Endodermal cell (in vitro differentiated cells): ENCODE data around the gene MEIS3. TPM values are rescaled to one million over a fixed set of nuclear protein-coding genes. Genes with fewer than 3 reads are reported as not detected.

ENCODE experiments used
- DNase-seq: peaks from one replicate; pipeline ENCODE4 v3.0.0-alpha.2; 2017
- H3K27ac ChIP-seq: 2 replicates; pipeline ENCODE4 v1.5.1; 2013; ENCODE audit warnings: mild to moderate bottlenecking, low read depth, low read length, moderate library complexity
- H3K27me3 ChIP-seq: 2 replicates; pipeline ENCODE4 v1.6.1; 2013; ENCODE audit warnings: mild to moderate bottlenecking, low read length, moderate library complexity; ENCODE audit not compliant: insufficient read depth, control insufficient read depth, poor library complexity, severe bottlenecking
- H3K36me3 ChIP-seq: 2 replicates; pipeline ENCODE4 v1.7.0; 2013; ENCODE audit warnings: mild to moderate bottlenecking, low read length, moderate library complexity; ENCODE audit not compliant: control insufficient read depth, insufficient read depth
- H3K4me1 ChIP-seq: one replicate; pipeline ENCODE4 v1.7.0; 2013; ENCODE audit warnings: low read length; ENCODE audit not compliant: control insufficient read depth, insufficient read depth
- H3K4me3 ChIP-seq: 2 replicates; pipeline ENCODE4 v1.5.1; 2013; ENCODE audit warnings: mild to moderate bottlenecking, low read length, moderate library complexity
- H3K9ac ChIP-seq: 2 replicates; pipeline ENCODE4 v1.6.1; 2013; ENCODE audit warnings: mild to moderate bottlenecking, low read length, moderate library complexity; ENCODE audit not compliant: poor library complexity, severe bottlenecking; ENCODE audit errors: extremely low read depth
- H3K9me3 ChIP-seq: 2 replicates; pipeline ENCODE4 v1.6.1; 2013; ENCODE audit warnings: mild to moderate bottlenecking, low read length, moderate library complexity; ENCODE audit not compliant: control insufficient read depth
- H3K27ac Mint-ChIP-seq: 2 replicates; pipeline ENCODE4 v1.8.0; 2020; ENCODE audit warnings: mixed read lengths
- H3K27me3 Mint-ChIP-seq: 2 replicates; pipeline ENCODE4 v1.8.0; 2021; ENCODE audit warnings: mild to moderate bottlenecking, mixed read lengths; ENCODE audit not compliant: insufficient read depth
- H3K36me3 Mint-ChIP-seq: 2 replicates; pipeline ENCODE4 v1.8.0; 2020; ENCODE audit warnings: low read depth, mixed read lengths
- H3K4me1 Mint-ChIP-seq: 2 replicates; pipeline ENCODE4 v1.8.0; 2020; ENCODE audit warnings: mixed read lengths
- H3K4me3 Mint-ChIP-seq: 2 replicates; pipeline ENCODE4 v1.8.0; 2020; ENCODE audit warnings: mild to moderate bottlenecking, moderate library complexity, mixed read lengths
- H3K9me3 Mint-ChIP-seq: 2 replicates; pipeline ENCODE4 v1.8.0; 2020; ENCODE audit warnings: mild to moderate bottlenecking, mixed read lengths
- WGBS, 2 experiments: methylation state at CpG; one replicate each; pipeline versions ENCODE4 v1.1.5 to v1.1.7; 2013; ENCODE audit warnings: missing lambda C conversion rate in 2 of 2, mixed read lengths in 1 of 2; ENCODE audit not compliant: insufficient coverage in 1 of 2, insufficient read length in 1 of 2; 5-methylcytosine and 5-hydroxymethylcytosine counted together
- total RNA-seq, 2 donors: library from RNA; stranded (reverse); fragmentation: NEBNext Ultra II Directional in 1 of 2; extraction: Animal tissue kit (Norgen Biotek cat#: 25700) in 1 of 2; gene quantifications; 2 replicates in 1 of 2; 3 replicates in 1 of 2; pipeline ENCODE4 v1.2.1, GENCODE V29; 2021
- TF ChIP-seq, protein P1 (sequence below): fragments of 200-600 bp; sonication (generic); conservative IDR thresholded peaks from 2 replicates; pipeline ENCODE4 v1.5.0; 2021; ENCODE audit warnings: antibody characterized with exemption, mild to moderate bottlenecking

MEIS3 gene
- total RNA-seq, 2 donors from 2014 or later, result 47.7 to 132 TPM

DNA sequence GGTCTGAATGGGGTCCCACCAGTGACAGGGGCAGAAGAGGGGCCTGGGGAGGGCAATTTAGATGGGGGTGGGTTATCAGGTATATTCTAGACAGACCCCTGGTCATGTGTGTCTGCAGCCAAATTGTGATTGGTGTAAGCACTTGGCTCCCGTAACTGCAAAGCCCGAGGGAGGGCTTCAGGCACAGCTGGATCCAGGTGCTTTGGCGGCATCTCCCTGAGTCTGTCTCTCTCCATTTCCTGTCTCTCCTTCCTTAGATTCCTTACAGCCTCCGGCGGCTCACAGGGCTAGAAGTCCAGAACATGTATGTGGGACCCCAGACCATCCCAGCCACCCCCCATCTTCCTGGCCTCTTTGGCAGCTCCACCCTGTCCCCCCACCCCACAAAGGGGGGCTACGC lies 38.8 kb downstream of the MEIS3 start:
- Histone ChIP-seq H3K4me3 (no peak overlapping the region), H3K9ac (no peak overlapping the region), H3K36me3 (peaks cover 56% of the 10 kb centered on the region), H3K27me3 (no peaks in the 10 kb centered on the region), H3K9me3 (no peaks in the 10 kb centered on the region), H3K27ac (no peak overlapping the region), H3K4me1 (no peaks in the 10 kb centered on the region)
- Mint-ChIP-seq H3K4me1 (no peaks in the 10 kb centered on the region), H3K9me3 (no peaks in the 10 kb centered on the region), H3K36me3 (peaks cover 43% of the 10 kb centered on the region), H3K4me3 (no peak overlapping the region), H3K27me3 (no peaks in the 10 kb centered on the region), H3K27ac (no peak overlapping the region)
- no peak for DNase-seq
- TF ChIP-seq, protein P1, sequence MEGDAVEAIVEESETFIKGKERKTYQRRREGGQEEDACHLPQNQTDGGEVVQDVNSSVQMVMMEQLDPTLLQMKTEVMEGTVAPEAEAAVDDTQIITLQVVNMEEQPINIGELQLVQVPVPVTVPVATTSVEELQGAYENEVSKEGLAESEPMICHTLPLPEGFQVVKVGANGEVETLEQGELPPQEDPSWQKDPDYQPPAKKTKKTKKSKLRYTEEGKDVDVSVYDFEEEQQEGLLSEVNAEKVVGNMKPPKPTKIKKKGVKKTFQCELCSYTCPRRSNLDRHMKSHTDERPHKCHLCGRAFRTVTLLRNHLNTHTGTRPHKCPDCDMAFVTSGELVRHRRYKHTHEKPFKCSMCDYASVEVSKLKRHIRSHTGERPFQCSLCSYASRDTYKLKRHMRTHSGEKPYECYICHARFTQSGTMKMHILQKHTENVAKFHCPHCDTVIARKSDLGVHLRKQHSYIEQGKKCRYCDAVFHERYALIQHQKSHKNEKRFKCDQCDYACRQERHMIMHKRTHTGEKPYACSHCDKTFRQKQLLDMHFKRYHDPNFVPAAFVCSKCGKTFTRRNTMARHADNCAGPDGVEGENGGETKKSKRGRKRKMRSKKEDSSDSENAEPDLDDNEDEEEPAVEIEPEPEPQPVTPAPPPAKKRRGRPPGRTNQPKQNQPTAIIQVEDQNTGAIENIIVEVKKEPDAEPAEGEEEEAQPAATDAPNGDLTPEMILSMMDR, result no peak
- 97 to 100% methylated on average over 5 to 6 of the region's 6 CpGs for WGBS, 2 experiments

DNA sequence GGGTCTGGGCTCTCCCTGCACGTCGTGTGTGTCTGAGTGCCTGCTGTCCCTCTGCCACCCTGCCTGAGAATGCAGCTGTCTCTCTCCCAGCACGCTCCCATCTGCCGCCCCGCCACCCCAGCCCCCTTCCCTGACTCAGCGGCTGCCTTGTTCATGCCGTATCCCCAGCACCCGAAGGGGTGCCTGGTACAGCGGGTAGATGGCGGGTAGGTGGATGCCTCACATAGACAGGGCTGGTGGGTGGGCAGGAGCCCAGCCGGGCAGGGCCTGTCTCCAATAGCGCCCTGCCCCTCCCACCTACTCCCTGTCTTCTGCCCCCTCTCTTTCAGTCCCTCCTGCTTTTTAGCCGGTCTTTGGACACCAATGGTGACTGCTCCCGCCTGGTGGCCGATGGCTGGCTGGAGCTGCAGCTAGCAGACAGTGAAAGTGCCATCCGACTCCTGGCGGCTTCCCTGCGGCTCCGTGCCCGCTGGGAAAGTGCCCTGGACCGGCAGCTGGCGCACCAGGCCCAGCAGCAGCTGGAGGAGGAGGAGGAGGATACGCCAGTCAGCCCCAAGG lies 39.9 kb downstream of the MEIS3 start:
- H3K9ac ChIP-seq, result no peak overlapping the region

DNA sequence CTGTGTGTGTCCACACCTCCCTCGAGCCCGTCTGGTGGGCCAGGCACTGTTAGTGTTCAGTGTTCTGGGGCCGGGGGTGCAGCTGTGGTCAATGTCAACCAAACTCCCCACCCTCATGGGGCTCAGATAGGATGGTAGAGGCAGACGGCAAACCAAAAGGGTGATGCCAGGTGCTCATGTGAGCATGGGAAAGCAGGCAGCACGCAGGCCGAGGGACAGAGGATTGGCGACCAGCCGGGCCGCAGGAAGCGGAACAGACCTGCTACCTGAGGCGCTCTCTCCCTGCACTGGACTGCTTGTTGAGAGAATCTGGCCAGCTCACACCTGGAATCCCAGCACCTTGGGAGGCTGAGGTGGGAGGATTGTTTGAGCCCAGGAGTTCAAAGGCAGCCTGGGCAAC lies 41.1 kb downstream of the MEIS3 start:
- no peaks in the 10 kb centered on the region for H3K4me1 Mint-ChIP-seq
- no peak overlapping the region for H3K27ac Mint-ChIP-seq
- WGBS, 2 experiments, result 98 to 100% methylated on average over 10 to 11 of the region's 11 CpGs
- Histone ChIP-seq H3K4me1 (no peaks in the 10 kb centered on the region), H3K9me3 (no peaks in the 10 kb centered on the region), H3K9ac (no peak overlapping the region), H3K4me3 (no peak overlapping the region), H3K27me3 (no peaks in the 10 kb centered on the region), H3K27ac (no peak overlapping the region), H3K36me3 (peaks cover 69% of the 10 kb centered on the region)
- no peak overlapping the region for H3K4me3 Mint-ChIP-seq
- DNase-seq, result no peak
- no peaks in the 10 kb centered on the region for H3K9me3 Mint-ChIP-seq
- TF ChIP-seq, protein P1, result no peak
- no peaks in the 10 kb centered on the region for H3K27me3 Mint-ChIP-seq
- peaks cover 48% of the 10 kb centered on the region for H3K36me3 Mint-ChIP-seq

More for the DNA sequence above, 39.9 kb downstream of the MEIS3 start:
- Mint-ChIP-seq H3K9me3 (no peaks in the 10 kb centered on the region), H3K27ac (no peak overlapping the region), H3K4me3 (no peak overlapping the region), H3K36me3 (peaks cover 47% of the 10 kb centered on the region), H3K4me1 (no peaks in the 10 kb centered on the region), H3K27me3 (no peaks in the 10 kb centered on the region)
- peak overlapping the region; percentile 38 for H3K27ac ChIP-seq
- no peaks in the 10 kb centered on the region for H3K9me3 ChIP-seq
- no peaks in the 10 kb centered on the region for H3K4me1 ChIP-seq
- DNase-seq, result no peak
- WGBS, 2 experiments, result 96 to 97% methylated on average over 11 to 23 of the region's 23 CpGs
- TF ChIP-seq, protein P1, result no peak
- H3K27me3 ChIP-seq, result no peaks in the 10 kb centered on the region
- H3K4me3 ChIP-seq, result no peak overlapping the region
- H3K36me3 ChIP-seq, result peaks cover 66% of the 10 kb centered on the region
